C4-2B (cell line): ENCODE data around the gene EPHX1.

Source experiments
- H3K27ac ChIP-seq: fragments of 450-650 bp; 2 replicates; pipeline ENCODE4 v1.5.1; 2017
- CTCF ChIP-seq: fragments of 450-650 bp; conservative IDR thresholded peaks from 2 replicates; pipeline ENCODE4 v1.5.1; 2017; ENCODE audit warnings: mild to moderate bottlenecking
- ZFX ChIP-seq: fragments of 450-650 bp; IDR thresholded peaks from 2 replicates; pipeline ENCODE4 v1.6.1; 2017

EPHX1 gene

GRCh38 chr1:225822655-225823403 lies 12.9 kb downstream of the EPHX1 start:
- peak overlapping the region; percentile 49 for H3K27ac ChIP-seq

GRCh38 chr1:225823811-225824261 lies 13.9 kb downstream of the EPHX1 start:
- H3K27ac ChIP-seq, result peak overlapping the region; percentile 49
- TF ChIP-seq CTCF, result no peak
- no peak for TF ChIP-seq ZFX

More at GRCh38 chr1:225822655-225823403, 12.9 kb downstream of the EPHX1 start:
- TF ChIP-seq ZFX, result no peak
- no peak for TF ChIP-seq CTCF

GRCh38 chr1:225824533-225824941 lies 14.6 kb downstream of the EPHX1 start:
- no peak for TF ChIP-seq ZFX
- no peak for TF ChIP-seq CTCF
- H3K27ac ChIP-seq, result peak overlapping the region; percentile 49

- TF ChIP-seq ZFX, result no peak
- no peak for TF ChIP-seq CTCF
- H3K27ac ChIP-seq, result peak overlapping the region; percentile 49
These were observed 15.2 kb downstream of the EPHX1 start for GRCh38 chr1:225825078-225825477.

GRCh38 chr1:225825607-225826007 lies 15.7 kb downstream of the EPHX1 start:
- TF ChIP-seq CTCF (no peak), ZFX (no peak)

GRCh38 chr1:225827076-225827475 lies 17.2 kb downstream of the EPHX1 start:
- peak overlapping the region; percentile 49 for H3K27ac ChIP-seq
- TF ChIP-seq CTCF, result no peak
- TF ChIP-seq ZFX, result no peak

More at GRCh38 chr1:225825607-225826007, 15.7 kb downstream of the EPHX1 start:
- H3K27ac ChIP-seq, result peak overlapping the region; percentile 49

GRCh38 chr1:225828706-225829345 lies 18.9 kb downstream of the EPHX1 start:
- no peak overlapping the region for H3K27ac ChIP-seq
- TF ChIP-seq ZFX (no peak), CTCF (no peak)
